ENCODE results near the gene NEUROD4.

GRCh38 chr12:54970741-54971140 lies 49.0 kb upstream of the NEUROD4 start:
- TF ChIP-seq POLR2AphosphoS5 (IDR thresholded peaks at IDR 0.05; ENCODE audit: low read depth) (no peak), CTCF (conservative IDR thresholded peaks at IDR 0.05; ENCODE audit: low read depth in 2 of 2) (no peak), CREB1 (CRISPR knock-in tag; IDR thresholded peaks at IDR 0.05; ENCODE audit: low read depth) (no peak), REST (IDR thresholded peaks at IDR 0.05; ENCODE audit: unreplicated experiment) (no peak), EZH2 (IDR thresholded peaks at IDR 0.05; ENCODE audit: low read depth, unreplicated experiment) (no peak)
